Fibroblast of lung (primary cell): Measurements from ENCODE around the gene DHX16. TPM values are rescaled to one million over a fixed set of nuclear protein-coding genes. Genes with fewer than 3 reads are reported as not detected.

Source experiments
- DNase-seq, 2 donors: peaks; one replicate each; pipeline versions ENCODE4 v3.0.0 to v3.0.0-alpha.2; 2010; ENCODE audit warnings: low read depth in 2 of 2
- H2AFZ ChIP-seq: 2 replicates; pipeline ENCODE4 v1.5.1; 2012; ENCODE audit warnings: low read length, control low read depth, inconsistent platforms
- H3K27ac ChIP-seq: 2 replicates; pipeline ENCODE4 v1.5.1; 2011; ENCODE audit warnings: low read length, control low read depth; ENCODE audit not compliant: insufficient read depth
- H3K27me3 ChIP-seq: 2 replicates; pipeline ENCODE4 v1.5.1; 2011; ENCODE audit warnings: mild to moderate bottlenecking, low read length; ENCODE audit not compliant: control insufficient read depth, insufficient read depth
- H3K36me3 ChIP-seq: 2 replicates; pipeline ENCODE4 v1.5.1; 2011; ENCODE audit warnings: low read length; ENCODE audit not compliant: control insufficient read depth, insufficient read depth
- H3K4me1 ChIP-seq: 2 replicates; pipeline ENCODE4 v1.5.1; 2011; ENCODE audit warnings: low read length; ENCODE audit not compliant: control insufficient read depth, insufficient read depth; ENCODE audit errors: extremely low read depth
- H3K4me2 ChIP-seq: 2 replicates; pipeline ENCODE4 v1.5.1; 2011; ENCODE audit warnings: low read length, control low read depth; ENCODE audit not compliant: insufficient read depth; ENCODE audit errors: extremely low read depth
- H3K4me3 ChIP-seq, 4 experiments: fragments of 200-600 bp in 1 of 4; sonication (generic) in 1 of 4; replicated peaks in 1 of 4; 2 replicates each; pipeline ENCODE4 v1.5.1; 2011 to 2016; ENCODE audit warnings: low read length in 4 of 4, low read depth in 3 of 4, mild to moderate bottlenecking in 3 of 4, control low read depth in 2 of 4, inconsistent platforms in 1 of 4, mixed read lengths in 1 of 4; ENCODE audit not compliant: insufficient read depth in 1 of 4; ENCODE audit errors: control extremely low read depth in 1 of 4
- H3K79me2 ChIP-seq: 2 replicates; pipeline ENCODE4 v1.5.1; 2012; ENCODE audit warnings: mild to moderate bottlenecking, low read length, inconsistent platforms; ENCODE audit not compliant: control insufficient read depth, insufficient read depth
- H3K9ac ChIP-seq: 2 replicates; pipeline ENCODE4 v1.5.1; 2011; ENCODE audit warnings: mild to moderate bottlenecking, low read length, control low read depth; ENCODE audit not compliant: insufficient read depth
- H3K9me3 ChIP-seq: 2 replicates; pipeline ENCODE4 v1.5.1; 2012; ENCODE audit warnings: low read depth, low read length; ENCODE audit not compliant: control insufficient read depth, insufficient read depth
- H4K20me1 ChIP-seq: 2 replicates; pipeline ENCODE4 v1.5.1; 2011; ENCODE audit warnings: low read length; ENCODE audit not compliant: control insufficient read depth, insufficient read depth; ENCODE audit errors: extremely low read depth
- CTCF ChIP-seq, 2 donors: IDR thresholded peaks in 1 of 2; conservative IDR thresholded peaks in 1 of 2; 1 replicate in 1 of 2; 2 replicates in 1 of 2; pipeline ENCODE4 v1.5.1; 2011 to 2012; ENCODE audit warnings: low read length in 2 of 2, control low read depth in 1 of 2, inconsistent platforms in 1 of 2, low read depth in 1 of 2, mild to moderate bottlenecking in 1 of 2
- EZH2 ChIP-seq: IDR thresholded peaks from 2 replicates; pipeline ENCODE4 v1.5.1; 2012; ENCODE audit warnings: low read length, control low read depth, mild to moderate bottlenecking; ENCODE audit errors: missing control alignments
- polyA plus RNA-seq, 2 donors: library from polyadenylated mRNA; depleted of rRNA in 1 of 2; stranded (reverse) in 1 of 2; unstranded in 1 of 2; fragments of >200 nt; gene quantifications; 2 replicates each; pipeline ENCODE4 v1.2.1, GENCODE V29; 2011 to 2012; ENCODE audit warnings: missing spikeins in 1 of 2
- total RNA-seq: library from RNA; depleted of rRNA; stranded (reverse); fragments of >200 nt; gene quantifications from 2 replicates; pipeline ENCODE4 v1.2.1, GENCODE V29; 2014

The DHX16 gene
- total and polyA plus RNA-seq, 2 donors (not counting 1 experiment from before 2014, with no cell fraction given) = 22.5 to 34.8 TPM

GRCh38 chr6:30626484-30627366 is 46.1 kb downstream of the DHX16 start, which contains the start of gene ATAT1:
TSS of gene ATAT1 (plus strand) at chr6:30626874.
- Histone ChIP-seq H3K27me3 (no peaks in the 10 kb centered on the region), H3K4me3 (peak within 1 kb of the TSS; percentile 73 to 88 (median 82)), H3K79me2 (peaks cover 7% of the 10 kb centered on the region), H2AFZ (peak within 1 kb of the TSS; percentile 90), H3K9me3 (no peaks in the 10 kb centered on the region), H3K36me3 (peaks cover 13% of the 10 kb centered on the region), H3K27ac (peak within 1 kb of the TSS; percentile 93), H3K4me2 (peak within 1 kb of the TSS; percentile 100), H4K20me1 (no peaks in the 10 kb centered on the region), H3K9ac (peak within 1 kb of the TSS; percentile 84), H3K4me1 (peaks cover 9% of the 10 kb centered on the region)
- TF ChIP-seq EZH2 (no peak), CTCF (conservative IDR thresholded peaks at IDR 0.05 in 1 of 2, IDR thresholded peaks at IDR 0.05 in 1 of 2; ENCODE audit: low read depth in 1 of 2, low read length in 2 of 2) (peak; percentile 28 to 39)
- DNase-seq = peak; percentile 67 to 76

GRCh38 chr6:30625511-30625910 is 47.3 kb downstream of the DHX16 start:
- no peaks in the 10 kb centered on the region for H4K20me1 ChIP-seq
- no peak overlapping the region for H2AFZ ChIP-seq
- H3K4me3 ChIP-seq = no peak overlapping the region
- H3K36me3 ChIP-seq = peaks cover 17% of the 10 kb centered on the region
- no peaks in the 10 kb centered on the region for H3K9me3 ChIP-seq
- peaks cover 7% of the 10 kb centered on the region for H3K79me2 ChIP-seq
- H3K4me2 ChIP-seq = no peak overlapping the region
- TF ChIP-seq CTCF (conservative IDR thresholded peaks at IDR 0.05 in 1 of 2, IDR thresholded peaks at IDR 0.05 in 1 of 2; ENCODE audit: low read depth in 1 of 2, low read length in 2 of 2) (no peak), EZH2 (no peak)
- no peak for DNase-seq
- H3K4me1 ChIP-seq = peaks cover 9% of the 10 kb centered on the region
- no peak overlapping the region for H3K9ac ChIP-seq
- no peaks in the 10 kb centered on the region for H3K27me3 ChIP-seq
- no peak overlapping the region for H3K27ac ChIP-seq

- Histone ChIP-seq H3K9me3 (no peaks in the 10 kb centered on the region), H3K27me3 (no peaks in the 10 kb centered on the region), H3K27ac (no peak overlapping the region), H3K36me3 (peaks cover 10% of the 10 kb centered on the region), H2AFZ (no peak overlapping the region), H3K79me2 (peaks cover 31% of the 10 kb centered on the region), H4K20me1 (no peaks in the 10 kb centered on the region), H3K9ac (no peak overlapping the region), H3K4me2 (no peak overlapping the region), H3K4me1 (peaks cover 3% of the 10 kb centered on the region), H3K4me3 (no peak overlapping the region)
- TF ChIP-seq CTCF (conservative IDR thresholded peaks at IDR 0.05 in 1 of 2, IDR thresholded peaks at IDR 0.05 in 1 of 2; ENCODE audit: low read depth in 1 of 2, low read length in 2 of 2) (no peak), EZH2 (no peak)
- no peak for DNase-seq
Measured at GRCh38 chr6:30619561-30619960, 53.2 kb downstream of the DHX16 start.
